GM20431 (cell line): ENCODE measurements around the gene DENND1A.
"Not testable (repeated sequence)": the region's sequence is repeated elsewhere in the genome, so short reads cannot be mapped to it uniquely, and the experiment has no call there.

Experiments used
- in situ Hi-C: fragments of 300-500 bp; cut with MseI, MboI; formaldehyde crosslinking; loops from one replicate; pipeline ENCODE4 v1.15.0; 2020; ENCODE audit warnings: low sequenced_read_pairs; ENCODE audit not compliant: unreplicated experiment

DENND1A gene

GRCh38 chr9:123832858-123833650 is 96.9 kb downstream of the DENND1A start:
- in situ Hi-C loops, result no loop called here

- in situ Hi-C loops, result no loop called here
Measured at GRCh38 chr9:123832176-123832575, 97.8 kb downstream of the DENND1A start.

GRCh38 chr9:123828449-123828848 is 101.5 kb downstream of the DENND1A start:
- in situ Hi-C loops, result no loop called here

- in situ Hi-C loops, result no loop called here
Measured at GRCh38 chr9:123825342-123826060, 104.4 kb downstream of the DENND1A start.

GRCh38 chr9:123823194-123823947 is 106.6 kb downstream of the DENND1A start:
- in situ Hi-C loops, result no loop called here

GRCh38 chr9:123821619-123822018 is 108.3 kb downstream of the DENND1A start:
- in situ Hi-C loops, result no loop called here

- in situ Hi-C loops, result no loop called here
Measured at GRCh38 chr9:123820139-123820538, 109.8 kb downstream of the DENND1A start.

GRCh38 chr9:123816817-123817472 is 113.0 kb downstream of the DENND1A start:
- in situ Hi-C loops, result no loop called here

- in situ Hi-C loops, result not testable (repeated sequence)
Measured at GRCh38 chr9:123815856-123816255, 114.1 kb downstream of the DENND1A start.

GRCh38 chr9:123814496-123814895 is 115.4 kb downstream of the DENND1A start:
- in situ Hi-C loops, result no loop called here

- in situ Hi-C loops, result no loop called here
Measured at GRCh38 chr9:123812984-123813383, 116.9 kb downstream of the DENND1A start.

- in situ Hi-C loops, result no loop called here
Measured at GRCh38 chr9:123807251-123807650, 122.7 kb downstream of the DENND1A start.

GRCh38 chr9:123806829-123807228 is 123.1 kb downstream of the DENND1A start:
- in situ Hi-C loops, result no loop called here

- in situ Hi-C loops, result no loop called here
Measured at GRCh38 chr9:123798195-123798594, 131.7 kb downstream of the DENND1A start.

GRCh38 chr9:123796618-123797484 is 133.1 kb downstream of the DENND1A start:
- in situ Hi-C loops, result no loop called here

GRCh38 chr9:123796094-123796493 is 133.8 kb downstream of the DENND1A start:
- in situ Hi-C loops, result no loop called here

GRCh38 chr9:123795336-123795735 is 134.6 kb downstream of the DENND1A start:
- in situ Hi-C loops, result no loop called here

GRCh38 chr9:123792501-123792900 is 137.4 kb downstream of the DENND1A start:
- in situ Hi-C loops, result no loop called here

GRCh38 chr9:123789554-123790292 is 140.2 kb downstream of the DENND1A start:
- in situ Hi-C loops, result no loop called here
